Hematopoietic multipotent progenitor cell treated with erythropoietin and hydrocortisone succinate and interleukin-3 and kit ligand, for 8 days (in vitro differentiated cells): ENCODE measurements around the gene ALDH1A3.
"Not testable (repeated sequence)": the region's sequence is repeated elsewhere in the genome, so short reads cannot be mapped to it uniquely, and the experiment has no call there.

ENCODE experiments used
- DNase-seq: peaks from one replicate; pipeline ENCODE4 v3.0.0-alpha.2; 2015

ALDH1A3 gene

GRCh38 chr15:100879464-100880138, at the start of gene ALDH1A3:
Gene ALDH1A3 (plus strand): TSS chr15:100879831. CDS start chr15:100879908, 77 bp downstream.
- DNase-seq = no peak

DNA sequence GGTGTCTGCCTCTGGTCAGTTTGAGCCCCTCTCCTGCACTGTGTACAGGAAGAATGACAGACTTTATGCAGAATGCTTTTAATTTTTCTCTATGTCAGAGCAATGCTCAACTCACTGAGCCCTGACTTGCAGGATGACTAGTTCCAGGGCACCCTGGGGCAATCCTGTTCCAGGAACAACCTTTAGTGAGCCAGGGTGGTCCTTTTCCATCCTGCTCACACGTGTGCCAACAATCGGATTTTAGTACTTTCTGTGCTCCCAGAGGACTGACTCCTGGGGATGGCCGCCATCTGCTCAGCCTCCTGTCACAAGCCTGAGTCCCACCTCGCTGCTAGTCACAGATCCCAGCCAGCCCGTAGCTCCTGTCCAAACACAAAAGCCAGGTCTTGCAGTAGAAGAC, 48.2 kb upstream of the ALDH1A3 start:
- no peak for DNase-seq

DNA sequence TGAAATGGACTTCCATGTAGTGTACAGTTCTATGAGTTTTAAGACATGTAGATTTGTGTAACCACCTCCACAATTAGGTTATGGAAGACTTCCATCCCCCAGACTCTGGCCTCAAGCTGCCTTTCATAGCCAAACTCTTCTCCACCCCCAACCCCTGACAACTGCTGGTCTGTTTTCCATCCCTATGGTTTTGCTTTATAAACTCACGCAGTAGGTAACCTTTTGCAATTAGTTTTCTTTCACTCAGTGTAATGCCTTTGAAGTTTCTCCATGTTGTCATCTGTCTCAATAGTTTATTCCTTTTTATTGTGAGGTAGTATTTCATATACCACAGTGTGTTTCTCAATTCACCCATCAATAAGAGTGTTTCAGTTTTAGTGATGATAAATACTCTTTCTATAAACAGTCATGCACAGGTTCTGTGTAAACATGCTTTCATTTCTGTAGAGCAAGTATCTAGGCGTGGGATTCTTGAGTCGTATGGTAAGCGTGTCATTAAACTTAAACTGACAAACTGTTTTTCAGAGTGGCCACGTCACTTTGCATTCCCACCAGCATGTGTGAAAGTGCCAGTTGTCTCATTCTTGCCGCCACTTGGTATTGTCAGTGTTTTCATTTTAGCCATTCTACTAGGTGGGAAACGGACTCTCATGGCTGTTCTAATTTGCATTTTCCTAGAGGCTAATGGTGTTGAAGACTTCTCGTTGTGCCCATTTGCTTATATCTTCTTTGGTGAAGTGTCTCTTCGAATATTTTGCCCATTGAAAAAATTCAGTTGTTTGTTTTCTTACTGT, 47.3 kb upstream of the ALDH1A3 start:
- no peak for DNase-seq

DNA sequence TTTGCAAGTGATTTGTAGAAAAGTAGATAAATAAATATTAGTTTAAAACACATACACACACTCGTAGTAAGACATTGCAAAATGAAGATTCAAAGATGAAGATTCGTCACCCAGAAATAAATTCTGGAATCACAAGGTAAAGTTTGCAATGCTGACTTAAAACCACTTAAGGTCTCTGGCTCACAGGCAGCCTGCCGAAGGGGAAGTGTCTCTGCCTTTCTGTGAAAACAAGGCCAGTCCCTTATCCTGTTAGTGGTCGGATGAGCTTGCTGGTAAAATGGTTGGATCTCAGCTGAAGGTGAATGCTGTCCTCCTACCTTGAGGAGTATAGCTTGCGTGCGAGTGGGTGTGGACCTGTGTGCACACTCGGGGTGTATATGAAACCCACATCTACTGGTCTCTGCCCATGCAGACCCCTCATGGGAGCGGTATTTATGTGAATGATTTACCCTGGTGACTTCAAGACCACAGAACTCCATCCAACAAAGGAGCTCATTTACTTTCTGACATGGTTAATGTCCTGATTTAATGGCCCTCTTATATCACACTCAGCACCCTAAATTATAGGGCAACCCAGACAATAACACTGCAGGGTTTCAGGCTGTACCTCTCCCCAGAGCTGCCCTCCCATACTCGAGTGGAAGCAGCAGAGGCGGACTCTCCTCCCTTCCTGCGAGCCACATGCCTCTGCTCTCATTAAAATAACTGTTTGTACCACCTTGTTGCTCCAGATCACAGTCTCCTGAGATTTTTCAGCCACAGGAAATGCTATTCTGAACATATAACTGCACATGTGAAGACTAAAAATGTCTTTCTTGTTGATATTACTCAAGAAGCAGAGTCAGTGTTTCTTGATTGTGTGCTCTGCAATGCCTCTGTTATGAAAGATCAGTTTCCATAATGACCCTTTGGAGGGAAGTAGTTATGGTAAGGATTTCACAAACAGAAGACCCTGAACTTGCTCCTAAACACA, 45.9 kb upstream of the ALDH1A3 start:
- DNase-seq = no peak

GRCh38 chr15:100834731-100835130, 44.9 kb upstream of the ALDH1A3 start:
- DNase-seq = no peak

- DNase-seq = no peak
Measured at GRCh38 chr15:100835636-100836035, 44.0 kb upstream of the ALDH1A3 start.

DNA sequence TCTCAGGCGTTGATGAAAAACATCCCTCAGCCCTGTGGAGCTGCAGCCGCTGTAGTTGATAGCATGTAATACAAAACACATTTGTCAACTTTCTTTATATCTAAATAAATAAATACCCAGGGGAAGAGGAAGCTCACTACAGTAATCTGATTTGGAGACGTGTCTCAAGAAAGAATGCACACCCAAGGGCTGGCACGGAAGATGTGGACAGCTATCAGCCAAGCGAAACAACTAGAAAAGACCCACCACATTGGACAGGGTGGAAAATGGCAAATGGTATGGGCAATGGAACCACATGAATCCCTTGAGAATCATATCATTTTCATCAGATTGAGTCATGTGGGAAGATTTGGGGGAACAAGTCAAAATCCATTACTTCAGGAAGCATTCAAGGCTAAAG, 43.1 kb upstream of the ALDH1A3 start:
- DNase-seq = no peak

DNA sequence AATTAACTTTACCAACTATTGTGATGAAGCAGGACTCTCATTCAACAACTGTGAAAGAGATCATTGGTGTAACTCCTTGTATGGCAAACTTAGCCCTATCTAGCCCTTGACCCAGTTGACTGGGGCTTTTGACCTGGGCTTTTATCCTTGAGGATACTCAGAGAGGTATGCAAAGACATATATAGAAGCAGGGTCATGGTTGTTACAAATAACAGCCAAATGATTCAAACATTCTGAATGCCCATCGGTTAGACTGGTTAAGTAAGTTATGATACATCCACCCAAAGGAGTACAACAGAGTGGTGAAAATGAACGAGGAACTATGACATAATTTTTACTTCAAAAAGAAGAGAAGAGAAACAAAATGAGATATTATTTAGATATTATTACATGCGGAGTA, 38.2 kb upstream of the ALDH1A3 start:
- DNase-seq = no peak

- no peak for DNase-seq
Measured at GRCh38 chr15:100842756-100843730, 36.6 kb upstream of the ALDH1A3 start.

DNA sequence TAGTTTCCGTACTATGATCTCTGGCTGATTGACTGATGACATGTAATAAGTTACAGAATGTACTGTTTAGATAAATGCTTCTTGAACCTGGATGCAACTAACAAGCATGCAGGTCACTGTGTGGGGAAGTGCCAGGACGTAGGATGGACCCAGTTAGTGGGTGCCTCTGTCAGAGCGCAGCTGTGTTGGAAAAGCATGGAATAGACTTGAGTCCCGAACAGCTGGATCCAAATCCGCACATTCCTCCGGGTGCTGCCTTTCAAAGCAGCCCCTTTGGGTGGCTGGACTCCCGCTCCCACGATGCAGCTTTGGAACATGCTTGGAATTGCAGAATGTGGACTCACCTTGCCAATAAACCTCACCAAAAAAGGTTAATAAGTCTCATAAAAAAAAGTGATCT, 35.5 kb upstream of the ALDH1A3 start:
- no peak for DNase-seq

DNA sequence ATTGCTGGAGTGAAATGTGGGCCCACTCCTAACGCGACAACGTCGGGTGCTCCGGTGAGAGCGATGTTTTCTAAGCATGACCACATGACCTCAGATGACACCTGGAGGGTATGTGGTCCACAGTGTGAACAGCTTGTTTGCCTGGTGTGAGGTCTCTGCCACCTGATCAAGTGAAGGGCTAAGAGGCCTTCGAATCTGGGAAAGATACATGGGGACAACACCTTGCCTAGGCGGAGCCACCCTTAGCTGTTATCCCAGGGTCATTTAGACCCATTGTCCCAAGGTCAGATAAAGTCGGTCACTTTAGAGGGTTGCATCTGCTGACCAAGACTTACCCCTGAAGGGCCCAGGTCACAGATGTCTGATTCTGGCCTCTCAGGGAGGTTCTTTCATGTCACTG, 34.9 kb upstream of the ALDH1A3 start:
- DNase-seq = no peak

DNA sequence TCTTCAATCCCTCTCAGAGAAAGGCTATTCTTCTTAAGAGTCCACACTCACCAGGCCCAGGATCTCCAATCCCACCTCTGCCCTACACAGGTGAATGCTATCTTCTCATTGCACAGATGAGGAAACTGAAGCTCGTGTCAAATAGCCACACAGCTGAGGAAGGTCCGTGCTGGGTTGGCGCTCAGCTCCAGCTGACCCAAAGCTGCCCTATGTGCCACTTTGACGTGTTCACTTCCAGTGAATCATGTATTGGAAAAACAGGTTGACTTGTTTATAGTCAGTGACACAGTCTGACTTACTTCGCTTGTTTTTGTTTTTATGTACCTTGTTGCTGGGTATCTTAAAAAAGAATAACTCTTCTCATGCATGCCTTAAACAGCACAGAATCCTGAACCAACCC, 32.4 kb upstream of the ALDH1A3 start:
- DNase-seq = no peak

DNA sequence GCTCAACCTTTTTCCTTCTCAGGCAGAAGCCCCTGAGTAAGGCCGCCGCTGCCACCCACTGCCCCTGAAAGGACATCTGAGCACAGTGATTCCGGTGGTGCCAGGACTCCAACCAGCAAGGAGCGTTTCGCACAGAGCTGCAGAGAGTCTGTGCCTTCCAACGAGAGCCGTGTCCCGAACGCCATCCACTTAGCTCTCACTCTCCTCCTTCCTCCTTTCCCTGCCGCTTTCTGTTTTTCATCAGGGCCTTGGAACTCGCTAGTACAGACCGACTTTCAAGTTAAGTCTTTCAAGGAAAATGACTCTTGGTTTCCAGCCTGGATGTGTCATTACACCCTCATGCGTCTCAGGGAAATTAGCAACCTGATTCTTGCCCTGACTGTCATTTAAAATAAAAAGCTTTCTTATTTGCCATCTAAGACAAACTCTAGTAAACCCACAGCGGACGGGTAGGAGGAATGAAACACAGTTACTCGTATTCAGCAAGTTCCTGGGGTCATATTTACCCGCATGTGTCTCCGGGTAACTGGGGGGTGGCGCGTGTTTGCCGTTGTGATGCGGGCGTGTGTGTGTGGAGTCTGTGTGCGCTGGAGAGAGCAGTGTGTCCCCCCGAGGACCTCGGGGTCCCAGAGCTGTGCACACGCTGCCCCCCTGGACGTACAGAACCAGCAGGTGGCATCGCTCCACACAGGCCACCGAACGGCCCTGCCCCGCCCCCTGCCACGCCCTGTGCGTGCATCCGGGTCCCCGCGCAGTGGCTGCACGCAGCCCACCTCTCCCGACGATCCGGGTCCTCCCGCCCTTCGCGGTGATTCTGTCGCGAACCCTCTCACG, 30.4 kb upstream of the ALDH1A3 start:
- DNase-seq = no peak

GRCh38 chr15:100849855-100850218, 29.8 kb upstream of the ALDH1A3 start:
- no peak for DNase-seq

GRCh38 chr15:100851428-100852015, 28.1 kb upstream of the ALDH1A3 start:
- not testable (repeated sequence) for DNase-seq

- DNase-seq = no peak
Measured at GRCh38 chr15:100852630-100853029, 27.0 kb upstream of the ALDH1A3 start.

DNA sequence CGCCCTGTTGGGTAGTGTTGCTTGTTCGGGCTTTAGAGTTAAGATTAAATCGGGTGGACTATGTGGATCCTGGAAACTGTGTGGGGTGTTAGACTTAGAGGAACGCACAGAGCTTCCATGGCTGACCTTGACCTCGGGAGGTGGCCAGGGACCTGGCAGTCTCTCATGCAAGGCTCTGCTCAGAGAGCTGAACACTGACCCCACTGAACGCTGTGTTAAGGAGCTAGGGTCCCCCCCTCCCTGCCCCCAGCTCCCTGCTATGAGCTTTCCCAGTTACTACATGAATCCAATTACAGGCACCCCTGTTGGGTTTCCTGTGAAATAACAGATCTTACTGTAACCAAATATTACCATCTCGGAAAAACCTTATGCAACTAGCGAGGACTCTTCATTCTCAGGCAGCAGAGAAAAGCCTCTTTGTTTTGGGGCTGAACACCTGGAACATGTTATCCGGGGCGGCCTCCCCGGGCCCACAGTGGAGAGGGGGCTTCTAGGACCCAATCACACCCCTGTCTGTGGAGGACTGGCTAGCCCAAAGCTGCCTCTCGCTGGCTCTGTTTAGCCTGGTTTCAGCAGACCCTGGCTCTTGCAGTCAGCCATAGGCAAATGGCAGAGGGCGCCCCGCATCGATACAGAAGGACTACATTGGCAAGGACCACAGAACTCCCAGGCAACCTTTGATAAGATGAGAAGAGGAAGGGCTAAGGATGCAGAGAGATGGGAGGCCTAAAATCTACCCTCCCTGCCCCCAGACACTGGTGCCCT, 25.8 kb upstream of the ALDH1A3 start:
- no peak for DNase-seq

DNA sequence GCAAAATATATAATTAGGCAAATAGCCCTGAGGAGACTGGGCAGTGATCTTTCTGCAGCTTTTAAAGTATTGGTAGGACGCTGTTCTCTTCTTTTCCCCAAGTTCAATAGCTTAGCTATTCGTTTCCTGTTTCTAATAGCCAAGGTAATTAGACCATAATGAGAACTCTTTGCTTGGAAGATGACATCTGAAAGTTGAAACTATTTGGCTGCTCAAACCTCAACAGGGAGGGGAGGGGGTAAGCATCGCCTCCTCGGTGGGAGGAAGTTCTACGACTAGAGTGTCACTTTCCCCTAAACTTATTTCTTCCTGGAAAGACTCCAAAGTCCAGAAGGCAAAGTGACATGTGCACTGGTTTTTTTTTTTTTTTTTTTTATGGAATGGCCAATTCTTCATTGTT, 22.8 kb upstream of the ALDH1A3 start:
- DNase-seq = no peak

DNA sequence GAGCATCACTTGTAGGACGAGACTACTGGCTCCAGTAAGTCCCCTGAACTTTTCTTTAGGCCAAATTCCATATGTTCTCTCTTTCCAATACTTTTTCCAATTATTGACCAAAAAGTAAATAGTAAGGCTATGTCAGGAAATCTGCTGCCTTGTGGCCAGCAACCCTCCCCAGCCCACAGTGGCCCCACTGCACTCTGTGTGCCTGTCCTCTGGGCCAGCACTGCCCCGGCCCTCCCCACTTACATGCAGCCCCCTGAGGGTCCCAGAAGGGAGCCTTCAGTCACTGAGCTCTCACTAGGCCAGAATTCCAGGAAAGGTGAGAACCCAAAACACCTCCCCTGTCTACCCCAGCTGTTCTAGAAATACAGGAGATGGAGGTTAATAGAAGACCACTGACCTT, 21.3 kb upstream of the ALDH1A3 start:
- no peak for DNase-seq
